K562 (cell line): ENCODE measurements around the gene VSTM1. TPM values are rescaled to one million over a fixed set of nuclear protein-coding genes. Genes with fewer than 3 reads are reported as not detected.

Experiments used
- ATAC-seq: fragments of 200-7000 bp; cut with Tn5 transposase; 3 replicates; pipeline ENCODE4 v1.9.1; 2020; ENCODE audit warnings: moderate library complexity
- BruUV-seq: library from RNA; stranded (reverse); fragments of 400-500 nt; replicated peaks from 2 replicates; lab custom pipeline; 2021; lab: Mats Ljungman, UMichigan
- CTCF ChIA-PET: fragments of 300-600 bp; formaldehyde crosslinking; extraction: SDS; loops from one replicate; lab custom pipeline; 2021; ENCODE audit warnings: low intra/inter-chr PET ratio; lab: Yijun Ruan, JAX
- POLR2A ChIA-PET: fragments of 300-600, 350-650 bp; sonication (Branson Sonifier 250); formaldehyde crosslinking; extraction: SDS; loops from one replicate; lab custom pipeline; 2021; ENCODE audit warnings: antibody characterized with exemption, inconsistent platforms; lab: Yijun Ruan, JAX
- DNase-seq, 4 experiments: peaks; one replicate each; pipeline versions ENCODE4 v3.0.0 to v3.0.0-alpha.2; 2011 to 2018; ENCODE audit warnings: low spot score in 3 of 4, mixed read lengths in 3 of 4; ENCODE audit errors: extremely low read depth in 1 of 4
- FAIRE-seq: peaks from 2 replicates; lab custom pipeline; 2011; peaks lifted over from hg19 to GRCh38; lab: Jason Lieb, UNC
- H2AFZ ChIP-seq: 2 replicates; pipeline ENCODE4 v1.6.0; 2011; ENCODE audit warnings: low read depth, low read length, control low read depth, inconsistent platforms
- H3K27ac ChIP-seq: fragments of 200-600 bp; 3 replicates; pipeline ENCODE4 v1.8.0; 2011; ENCODE audit warnings: low read depth, mild to moderate bottlenecking, control low read depth, inconsistent platforms, low read length, moderate library complexity, mixed read lengths; ENCODE audit errors: extremely low read depth
- H3K27me3 ChIP-seq, 2 experiments: fragments of 300-600 bp in 1 of 2; 2 replicates in 1 of 2; 3 replicates in 1 of 2; pipeline versions ENCODE4 v1.6.0 to v1.8.0; 2011; ENCODE audit warnings: inconsistent platforms in 2 of 2, low read length in 2 of 2, mild to moderate bottlenecking in 1 of 2, mixed read lengths in 1 of 2, moderate library complexity in 1 of 2; ENCODE audit not compliant: control insufficient read depth in 2 of 2, insufficient read depth in 2 of 2
- H3K36me3 ChIP-seq: fragments of 300-600 bp; 3 replicates; pipeline ENCODE4 v1.8.0; 2011; ENCODE audit warnings: mild to moderate bottlenecking, low read length, inconsistent platforms; ENCODE audit not compliant: control insufficient read depth, insufficient read depth
- H3K4me1 ChIP-seq, 2 experiments: fragments of 200-600 bp in 1 of 2; replicated peaks in 1 of 2; 2 replicates in 1 of 2; 3 replicates in 1 of 2; pipeline versions ENCODE4 v1.5.1 to v1.8.0; 2011; ENCODE audit warnings: inconsistent platforms in 2 of 2, low read length in 2 of 2, mild to moderate bottlenecking in 1 of 2, mixed read lengths in 1 of 2, moderate library complexity in 1 of 2; ENCODE audit not compliant: control insufficient read depth in 2 of 2, insufficient read depth in 2 of 2
- H3K4me2 ChIP-seq: 2 replicates; pipeline ENCODE4 v1.6.1; 2011; ENCODE audit warnings: low read length, control low read depth, inconsistent platforms, mixed read lengths; ENCODE audit not compliant: insufficient read depth
- H3K4me3 ChIP-seq: fragments of 200-600 bp; sonication (generic), shearing (Covaris generic); 2 replicates; pipeline ENCODE4 v1.5.1; 2016; ENCODE audit warnings: control low read depth, inconsistent platforms
- H3K79me2 ChIP-seq: fragments of 200-600 bp; 3 replicates; pipeline ENCODE4 v1.8.0; 2011; ENCODE audit warnings: low read length, inconsistent platforms; ENCODE audit not compliant: control insufficient read depth, insufficient read depth
- H3K9ac ChIP-seq, 2 experiments: 2 replicates each; pipeline versions ENCODE4 v1.6.0 to v1.6.1; 2011; ENCODE audit warnings: low read depth in 2 of 2, low read length in 2 of 2, control low read depth in 1 of 2, inconsistent platforms in 1 of 2, mild to moderate bottlenecking in 1 of 2, mixed read lengths in 1 of 2; ENCODE audit not compliant: insufficient read depth in 1 of 2
- H3K9me1 ChIP-seq: one replicate; pipeline ENCODE4 v1.6.0; 2011; ENCODE audit warnings: inconsistent platforms, mild to moderate bottlenecking, low read length, moderate library complexity; ENCODE audit not compliant: control insufficient read depth, insufficient read depth
- H3K9me3 ChIP-seq: replicated peaks from 2 replicates; pipeline ENCODE4 v1.5.1; 2011; ENCODE audit warnings: low read depth, low read length, inconsistent platforms; ENCODE audit not compliant: control insufficient read depth, insufficient read depth
- H4K20me1 ChIP-seq: replicated peaks from 2 replicates; pipeline ENCODE4 v1.6.1; 2011; ENCODE audit warnings: low read length, inconsistent platforms, mixed read lengths; ENCODE audit not compliant: control insufficient read depth, insufficient read depth
- ESRRB ChIP-seq: fragments of 250-450 bp; sonication (Bioruptor Pico); IDR thresholded peaks from 2 replicates; pipeline ENCODE4 v1.5.0; 2020; ENCODE audit warnings: mild to moderate bottlenecking, moderate library complexity, borderline replicate concordance
- SAFB ChIP-seq: fragments of 200-400 bp; formaldehyde crosslinking; IDR thresholded peaks from 2 replicates; pipeline ENCODE4 v1.6.1; 2017; ENCODE audit warnings: low read depth, low read length, borderline replicate concordance
- SRSF3 ChIP-seq: fragments of 200-400 bp; formaldehyde crosslinking; IDR thresholded peaks from 2 replicates; pipeline ENCODE4 v1.6.1; 2016; ENCODE audit warnings: mild to moderate bottlenecking, low read length, moderate library complexity; ENCODE audit not compliant: insufficient read depth
- ZBTB40 ChIP-seq, 2 experiments: fragments of 450-650 bp in 1 of 2; sonication (generic) in 1 of 2; formaldehyde crosslinking in 1 of 2; IDR thresholded peaks; 2 replicates each; pipeline versions ENCODE4 v1.7.1 to v1.9.0; 2016 to 2022; ENCODE audit warnings: inconsistent platforms in 1 of 2, mild to moderate bottlenecking in 1 of 2, missing genetic modification reagents in 1 of 2
- ZNF197 ChIP-seq: fragments of 200-800 bp; sonication (Bioruptor generic); IDR thresholded peaks from 2 replicates; pipeline ENCODE4 v1.6.1; 2016; ENCODE audit warnings: low read depth, missing genetic modification characterization, missing compliant biosample characterization
- WGBS: fragments of 100-300 bp; shearing (Covaris generic); methylation state at CpG from one replicate; pipeline ENCODE4 v1.1.6; 2016; ENCODE audit warnings: low coverage, mixed read lengths; ENCODE audit not compliant: insufficient coverage; ENCODE audit errors: missing lambda C conversion rate; 5-methylcytosine and 5-hydroxymethylcytosine counted together
- in situ Hi-C: fragments of 300-500 bp; cut with MboI; formaldehyde crosslinking; loops from 4 replicates; pipeline ENCODE4 v1.15.0; 2018; ENCODE audit warnings: inconsistent platforms, mixed read lengths
- intact Hi-C: fragments of 100-400 bp; cut with micrococcal nuclease; formaldehyde crosslinking; loops from 2 replicates; pipeline ENCODE4 v1.14.2; 2022
- polyA plus RNA-seq, 8 experiments: library from polyadenylated mRNA; depleted of rRNA in 4 of 8; stranded (reverse) in 5 of 8; unstranded in 3 of 8; fragments of >200 nt; fragmentation: Nextera tagmentation in 2 of 8; fragmentation: Illumina TruSeq in 1 of 8; extraction: Ambion mirVana in 2 of 8; extraction: Trizol in 1 of 8; gene quantifications; 2 replicates each; pipeline versions ENCODE4 v1.2.1 to v1.2.3, GENCODE V29; 2011 to 2014; ENCODE audit warnings: inconsistent platforms in 1 of 8, missing spikeins in 1 of 8
- total RNA-seq, 7 experiments: library from RNA; depleted of rRNA in 6 of 7; stranded (reverse); fragments of >200 nt in 6 of 7; fragmentation: Illumina TruSeq in 2 of 7; extraction: Trizol in 2 of 7; gene quantifications; 2 replicates each; pipeline versions ENCODE4 v1.2.1 to v1.2.3, GENCODE V29; 2011 to 2021; ENCODE audit warnings: low replicate concordance in 1 of 7

The VSTM1 gene
- total and polyA plus RNA-seq, 9 of the 15 experiments (the other 6 are each of a cell fraction or from before 2014, with no cell fraction given): not detected

GRCh38 chr19:54040003-54040402 lies 23.7 kb downstream of the VSTM1 start:
- Histone ChIP-seq H3K27me3 (peaks cover 12 to 29% of the 10 kb centered on the region in 2 experiments; a peak in 4 of 5 replicates), H3K9me1 (no peaks in the 10 kb centered on the region), H2AFZ (no peak overlapping the region), H3K4me1 (no peaks in the 10 kb centered on the region; a peak in 1 of 5 replicates), H3K4me3 (no peak overlapping the region), H3K36me3 (no peaks in the 10 kb centered on the region), H3K9ac (no peak overlapping the region), H3K9me3 (no peaks in the 10 kb centered on the region), H4K20me1 (no peaks in the 10 kb centered on the region), H3K27ac (no peak overlapping the region), H3K4me2 (no peak overlapping the region), H3K79me2 (no peaks in the 10 kb centered on the region)
- no TSS peak for BruUV-seq
- CTCF ChIA-PET: no interaction called here
- FAIRE-seq: no peak
- peak in 3 of 4 experiments; percentile 1 to 2 (median 1) for DNase-seq
- TF ChIP-seq SAFB: no peak
- no peak for TF ChIP-seq SRSF3
- no peak for TF ChIP-seq ZNF197 (CRISPR knock-in tag)
- peak; percentile 88 for TF ChIP-seq ZBTB40 (IDR thresholded peaks at IDR 0.05)
- peak; percentile 62 for TF ChIP-seq ZBTB40 (CRISPR knock-in tag; IDR thresholded peaks at IDR 0.05)
- TF ChIP-seq ESRRB (CRISPR knock-in tag): no peak
- no peak for ATAC-seq
- WGBS: 3% methylated on average over 3 of the region's 4 CpGs
- POLR2A ChIA-PET: interaction anchor here (0.6 kb wide), 1 partner anchor 170 kb away, joined by 3 read pairs; no protein-coding TSS in a partner anchor
- in situ Hi-C loops: no loop called here
- intact Hi-C loops: no loop called here
